ENCODE measurements around the gene GFOD2. TPM values are rescaled to one million over a fixed set of nuclear protein-coding genes. Genes with fewer than 3 reads are reported as not detected.
A peak's percentile ranks its signal among the peaks of the same experiment; 100 is the strongest.

Gene GFOD2
- total RNA-seq, 1 experiment from 2014 or later, result 19.0 TPM

DNA sequence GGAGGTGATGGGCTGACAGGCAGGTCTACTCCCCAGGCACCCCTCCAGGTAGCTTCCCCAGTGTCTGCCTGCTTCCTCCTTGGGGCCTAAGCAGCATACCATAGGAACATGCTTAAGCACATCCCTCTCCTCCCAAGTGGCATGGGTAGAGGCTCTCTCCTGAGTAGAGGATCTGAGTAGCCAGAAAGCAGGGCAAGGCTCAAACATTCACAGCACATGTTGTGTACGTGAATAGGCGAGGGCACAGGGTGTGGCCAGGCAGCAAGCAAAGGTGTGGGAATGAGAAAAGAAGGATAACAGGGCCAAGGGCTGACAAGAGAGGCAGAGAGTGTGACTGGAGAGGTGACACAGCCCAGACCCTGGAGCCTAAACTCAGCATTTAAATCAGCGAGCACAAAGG lies 29.7 kb upstream of the GFOD2 start:
- H3K36me3 Mint-ChIP-seq (ENCODE audit: insufficient read depth, unreplicated experiment), result peaks cover 4% of the 10 kb centered on the region
- ChIA-PET CTCF (no interaction called here), POLR2A (interaction anchor here (0.6 to 1.1 kb wide), 2 partner anchors 30 to 220 kb away, joined by 3 to 4 read pairs; partner anchors contain the start of genes GFOD2 and RIPOR1)
- H3K27ac Mint-ChIP-seq (ENCODE audit: low read depth, unreplicated experiment), result peak overlapping the region; percentile 39
- no peaks in the 10 kb centered on the region for H3K27me3 Mint-ChIP-seq (ENCODE audit: insufficient read depth, unreplicated experiment)
- no peaks in the 10 kb centered on the region for H3K9me3 Mint-ChIP-seq (ENCODE audit: unreplicated experiment)
- intact Hi-C loops (cut with micrococcal nuclease), result no loop called here
- BruUV-seq (replicated peaks), result no TSS peak
- H3K4me3 Mint-ChIP-seq (ENCODE audit: unreplicated experiment), result no peak overlapping the region
- peaks cover 6% of the 10 kb centered on the region for H3K4me1 Mint-ChIP-seq (ENCODE audit: insufficient read depth, unreplicated experiment)
- TF ChIP-seq, protein P1, sequence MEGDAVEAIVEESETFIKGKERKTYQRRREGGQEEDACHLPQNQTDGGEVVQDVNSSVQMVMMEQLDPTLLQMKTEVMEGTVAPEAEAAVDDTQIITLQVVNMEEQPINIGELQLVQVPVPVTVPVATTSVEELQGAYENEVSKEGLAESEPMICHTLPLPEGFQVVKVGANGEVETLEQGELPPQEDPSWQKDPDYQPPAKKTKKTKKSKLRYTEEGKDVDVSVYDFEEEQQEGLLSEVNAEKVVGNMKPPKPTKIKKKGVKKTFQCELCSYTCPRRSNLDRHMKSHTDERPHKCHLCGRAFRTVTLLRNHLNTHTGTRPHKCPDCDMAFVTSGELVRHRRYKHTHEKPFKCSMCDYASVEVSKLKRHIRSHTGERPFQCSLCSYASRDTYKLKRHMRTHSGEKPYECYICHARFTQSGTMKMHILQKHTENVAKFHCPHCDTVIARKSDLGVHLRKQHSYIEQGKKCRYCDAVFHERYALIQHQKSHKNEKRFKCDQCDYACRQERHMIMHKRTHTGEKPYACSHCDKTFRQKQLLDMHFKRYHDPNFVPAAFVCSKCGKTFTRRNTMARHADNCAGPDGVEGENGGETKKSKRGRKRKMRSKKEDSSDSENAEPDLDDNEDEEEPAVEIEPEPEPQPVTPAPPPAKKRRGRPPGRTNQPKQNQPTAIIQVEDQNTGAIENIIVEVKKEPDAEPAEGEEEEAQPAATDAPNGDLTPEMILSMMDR (IDR thresholded peaks at IDR 0.05; ENCODE audit: unreplicated experiment), result no peak
- DNase-seq (ENCODE audit: unreplicated experiment), result no peak

DNA sequence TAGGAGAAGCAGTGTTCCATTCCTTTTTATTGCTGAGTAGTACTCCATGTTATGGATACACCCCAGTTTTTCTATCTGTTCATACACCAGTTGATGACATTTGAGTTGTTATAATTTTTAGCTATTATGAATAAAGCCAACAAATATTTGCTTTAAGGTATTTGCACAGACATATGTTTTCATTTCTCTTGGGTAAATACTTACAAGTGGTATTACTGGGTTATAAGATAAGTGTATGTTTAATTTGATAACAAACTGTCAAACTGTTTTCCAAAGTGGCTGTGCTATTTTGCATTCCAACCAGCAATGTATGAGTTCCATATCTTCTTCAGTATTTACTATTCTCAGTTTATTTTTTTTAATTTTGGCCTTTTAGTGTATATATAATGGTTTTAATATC lies 27.7 kb upstream of the GFOD2 start:
- CTCF ChIA-PET, result interaction anchor here (1.2 kb wide), 1 partner anchor 12 kb away, joined by 3 read pairs; no protein-coding TSS in a partner anchor
- H3K27me3 Mint-ChIP-seq (ENCODE audit: insufficient read depth, unreplicated experiment), result no peaks in the 10 kb centered on the region
- no TSS peak for BruUV-seq (replicated peaks)

GRCh38 chr16:67741118-67741517 lies 22.0 kb upstream of the GFOD2 start:
- H3K9me3 Mint-ChIP-seq (ENCODE audit: unreplicated experiment), result no peaks in the 10 kb centered on the region
- TF ChIP-seq, protein P1 (IDR thresholded peaks at IDR 0.05; ENCODE audit: unreplicated experiment), result no peak
- no peaks in the 10 kb centered on the region for H3K4me1 Mint-ChIP-seq (ENCODE audit: insufficient read depth, unreplicated experiment)
- intact Hi-C loops (cut with micrococcal nuclease), result no loop called here
- H3K27ac Mint-ChIP-seq (ENCODE audit: low read depth, unreplicated experiment), result no peak overlapping the region
- ChIA-PET POLR2A (no interaction called here), CTCF (interaction anchor here (1.3 to 1.4 kb wide), 2 partner anchors 21 to 76 kb away, joined by 3 read pairs; no protein-coding TSS in a partner anchor)
- H3K27me3 Mint-ChIP-seq (ENCODE audit: insufficient read depth, unreplicated experiment), result no peaks in the 10 kb centered on the region
- peaks cover 4% of the 10 kb centered on the region for H3K36me3 Mint-ChIP-seq (ENCODE audit: insufficient read depth, unreplicated experiment)
- BruUV-seq (replicated peaks), result no TSS peak
- H3K4me3 Mint-ChIP-seq (ENCODE audit: unreplicated experiment), result no peak overlapping the region
- no peak for DNase-seq (ENCODE audit: unreplicated experiment)

More for the DNA sequence above, 27.7 kb upstream of the GFOD2 start:
- Mint-ChIP-seq H3K4me1 (ENCODE audit: insufficient read depth, unreplicated experiment) (peaks cover 6% of the 10 kb centered on the region), H3K36me3 (ENCODE audit: insufficient read depth, unreplicated experiment) (peaks cover 4% of the 10 kb centered on the region), H3K27ac (ENCODE audit: low read depth, unreplicated experiment) (no peak overlapping the region), H3K9me3 (ENCODE audit: unreplicated experiment) (no peaks in the 10 kb centered on the region), H3K4me3 (ENCODE audit: unreplicated experiment) (no peak overlapping the region)
- TF ChIP-seq, protein P1 (IDR thresholded peaks at IDR 0.05; ENCODE audit: unreplicated experiment), result no peak
- intact Hi-C loops (cut with micrococcal nuclease), result no loop called here
- POLR2A ChIA-PET, result interaction anchor here (0.6 to 2.2 kb wide), 2 partner anchors 28 to 764 kb away, joined by 3 to 5 read pairs; partner anchors contain the start of gene GFOD2
- no peak for DNase-seq (ENCODE audit: unreplicated experiment)

DNA sequence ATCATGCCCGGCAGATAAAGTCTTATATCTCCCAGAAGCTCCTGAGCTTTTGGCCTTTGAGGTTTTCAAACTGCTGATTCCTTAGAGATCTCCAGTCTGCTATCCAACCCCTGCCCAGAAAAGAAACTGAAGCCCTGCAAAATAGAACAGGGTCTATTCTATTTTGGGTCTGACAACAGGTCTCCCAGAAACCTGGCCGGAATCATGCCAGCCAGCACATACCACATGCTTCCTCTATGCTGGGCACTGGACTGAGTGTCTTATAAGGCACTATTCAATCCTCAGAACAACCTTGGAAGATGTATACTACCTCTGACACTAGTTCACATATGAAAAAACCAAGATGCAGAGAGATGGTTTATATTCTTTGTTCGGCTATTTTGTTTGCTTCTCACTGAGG lies 21.3 kb upstream of the GFOD2 start:
- no peak overlapping the region for H3K27ac Mint-ChIP-seq (ENCODE audit: low read depth, unreplicated experiment)
- H3K4me3 Mint-ChIP-seq (ENCODE audit: unreplicated experiment), result no peak overlapping the region
- no peak for DNase-seq (ENCODE audit: unreplicated experiment)
- H3K27me3 Mint-ChIP-seq (ENCODE audit: insufficient read depth, unreplicated experiment), result no peaks in the 10 kb centered on the region
- no peaks in the 10 kb centered on the region for H3K4me1 Mint-ChIP-seq (ENCODE audit: insufficient read depth, unreplicated experiment)
- BruUV-seq (replicated peaks), result no TSS peak
- intact Hi-C loops (cut with micrococcal nuclease), result no loop called here
- peaks cover 4% of the 10 kb centered on the region for H3K36me3 Mint-ChIP-seq (ENCODE audit: insufficient read depth, unreplicated experiment)
- no peaks in the 10 kb centered on the region for H3K9me3 Mint-ChIP-seq (ENCODE audit: unreplicated experiment)
- TF ChIP-seq, protein P1 (IDR thresholded peaks at IDR 0.05; ENCODE audit: unreplicated experiment), result no peak
- POLR2A ChIA-PET, result no interaction called here
- CTCF ChIA-PET, result interaction anchor here (1.3 kb wide), 1 partner anchor 76 kb away, joined by 3 read pairs; no protein-coding TSS in a partner anchor
